Measurements from ENCODE around the gene NPIPA8. TPM values are rescaled to one million over a fixed set of nuclear protein-coding genes. Genes with fewer than 3 reads are reported as not detected.
"Not testable (repeated sequence)": the region's sequence is repeated elsewhere in the genome, so short reads cannot be mapped to it uniquely, and the experiment has no call there.

NPIPA8 gene
- total RNA-seq, 2 donors from 2014 or later = not detected

- not testable (repeated sequence) for H3K27me3 Mint-ChIP-seq (ENCODE audit: low read depth); H3K36me3 Mint-ChIP-seq (ENCODE audit: insufficient read depth in 2 of 2); DNase-seq; H3K4me1 Mint-ChIP-seq (ENCODE audit: low read depth); H3K27ac Mint-ChIP-seq; H3K4me3 Mint-ChIP-seq; ATAC-seq (replicated peaks in 1 of 2); H3K9me3 Mint-ChIP-seq
These were observed 30.5 kb downstream of the NPIPA8 start for GRCh38 chr16:18306066-18306465.

DNA sequence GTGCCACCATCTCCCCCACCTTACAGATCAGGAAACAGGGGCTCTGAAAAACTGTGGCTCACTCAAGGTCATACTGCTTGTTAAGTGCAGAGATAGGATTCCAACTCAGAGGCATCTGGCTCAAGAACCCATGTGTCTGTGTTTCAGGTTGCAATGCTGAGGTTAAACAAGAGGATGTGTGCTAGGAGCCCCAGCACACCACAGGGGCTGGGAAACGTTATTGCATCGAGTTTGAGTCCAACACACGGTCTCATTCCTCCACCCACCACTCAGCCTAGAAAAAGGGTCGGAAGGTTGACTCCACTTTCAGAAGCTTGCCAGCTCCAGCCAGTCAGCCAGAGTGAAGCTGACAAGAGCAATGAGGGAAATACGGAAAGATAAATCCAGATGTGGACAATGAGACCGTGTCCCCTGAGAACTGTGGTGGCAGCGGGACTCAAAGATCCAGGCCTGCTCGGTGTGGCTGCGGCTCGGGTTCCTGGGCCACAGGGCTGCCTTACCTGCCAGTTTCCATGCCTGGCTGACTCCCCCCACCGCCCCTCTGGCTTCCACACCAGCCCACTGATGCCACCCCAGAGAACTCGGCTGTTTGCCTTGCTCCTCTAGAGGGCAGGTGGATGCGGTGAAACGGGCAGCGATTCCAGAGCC, 33.4 kb downstream of the NPIPA8 start:
- ATAC-seq (replicated peaks in 1 of 2); H3K27me3 Mint-ChIP-seq (ENCODE audit: low read depth); H3K4me3 Mint-ChIP-seq; H3K4me1 Mint-ChIP-seq (ENCODE audit: low read depth); H3K36me3 Mint-ChIP-seq (ENCODE audit: insufficient read depth in 2 of 2); DNase-seq; H3K27ac Mint-ChIP-seq; H3K9me3 Mint-ChIP-seq: not testable (repeated sequence)

- not testable (repeated sequence) for ATAC-seq (replicated peaks in 1 of 2); H3K9me3 Mint-ChIP-seq; DNase-seq; H3K27ac Mint-ChIP-seq; H3K4me3 Mint-ChIP-seq; H3K36me3 Mint-ChIP-seq (ENCODE audit: insufficient read depth in 2 of 2); H3K27me3 Mint-ChIP-seq (ENCODE audit: low read depth); H3K4me1 Mint-ChIP-seq (ENCODE audit: low read depth)
These were observed 38.8 kb downstream of the NPIPA8 start for GRCh38 chr16:18297714-18298113.

- H3K4me1 Mint-ChIP-seq (ENCODE audit: low read depth); H3K27me3 Mint-ChIP-seq (ENCODE audit: low read depth); H3K27ac Mint-ChIP-seq; ATAC-seq (replicated peaks in 1 of 2); H3K36me3 Mint-ChIP-seq (ENCODE audit: insufficient read depth in 2 of 2); H3K4me3 Mint-ChIP-seq; DNase-seq; H3K9me3 Mint-ChIP-seq: not testable (repeated sequence)
These were observed 39.6 kb downstream of the NPIPA8 start for GRCh38 chr16:18296931-18297330.

DNA sequence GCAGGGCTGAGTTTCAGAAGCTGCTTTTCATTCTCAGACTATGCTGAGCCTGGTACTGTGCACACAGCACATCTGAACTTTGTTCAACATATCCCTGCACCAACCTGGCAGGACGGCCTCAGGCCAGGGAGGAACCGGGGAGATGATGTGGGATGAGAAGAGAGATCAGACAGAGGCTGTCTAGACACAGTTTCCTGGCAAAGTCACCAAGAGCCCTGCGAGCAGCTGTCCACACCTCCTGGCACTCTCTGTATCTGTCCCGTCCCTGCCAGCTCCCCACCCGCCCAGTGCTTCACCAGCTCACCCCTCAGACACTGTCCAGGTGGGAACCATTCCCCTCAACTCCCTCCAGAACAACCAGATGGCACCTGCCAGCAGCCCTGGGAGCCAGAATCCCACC, 42.2 kb downstream of the NPIPA8 start:
- not testable (repeated sequence) for ATAC-seq (replicated peaks in 1 of 2)

GRCh38 chr16:18293337-18293956, 43.1 kb downstream of the NPIPA8 start:
- not testable (repeated sequence) for H3K4me3 Mint-ChIP-seq; H3K9me3 Mint-ChIP-seq; H3K27me3 Mint-ChIP-seq (ENCODE audit: low read depth); H3K4me1 Mint-ChIP-seq (ENCODE audit: low read depth); ATAC-seq (replicated peaks in 1 of 2); H3K36me3 Mint-ChIP-seq (ENCODE audit: insufficient read depth in 2 of 2); H3K27ac Mint-ChIP-seq; DNase-seq

More for the DNA sequence above, 42.2 kb downstream of the NPIPA8 start:
- not testable (repeated sequence) for H3K27ac Mint-ChIP-seq; DNase-seq; H3K4me1 Mint-ChIP-seq (ENCODE audit: low read depth); H3K9me3 Mint-ChIP-seq; H3K36me3 Mint-ChIP-seq (ENCODE audit: insufficient read depth in 2 of 2); H3K4me3 Mint-ChIP-seq; H3K27me3 Mint-ChIP-seq (ENCODE audit: low read depth)

- DNase-seq; H3K36me3 Mint-ChIP-seq (ENCODE audit: insufficient read depth in 2 of 2); ATAC-seq (replicated peaks in 1 of 2); H3K4me1 Mint-ChIP-seq (ENCODE audit: low read depth); H3K4me3 Mint-ChIP-seq; H3K9me3 Mint-ChIP-seq; H3K27ac Mint-ChIP-seq; H3K27me3 Mint-ChIP-seq (ENCODE audit: low read depth): not testable (repeated sequence)
These were observed 45.6 kb downstream of the NPIPA8 start for GRCh38 chr16:18290959-18291358.

GRCh38 chr16:18286342-18286741, 50.2 kb downstream of the NPIPA8 start:
- H3K9me3 Mint-ChIP-seq; H3K4me1 Mint-ChIP-seq (ENCODE audit: low read depth); H3K4me3 Mint-ChIP-seq; H3K36me3 Mint-ChIP-seq (ENCODE audit: insufficient read depth in 2 of 2); H3K27ac Mint-ChIP-seq; ATAC-seq (replicated peaks in 1 of 2); DNase-seq; H3K27me3 Mint-ChIP-seq (ENCODE audit: low read depth): not testable (repeated sequence)

- not testable (repeated sequence) for ATAC-seq (replicated peaks in 1 of 2); H3K27ac Mint-ChIP-seq; H3K4me1 Mint-ChIP-seq (ENCODE audit: low read depth); H3K27me3 Mint-ChIP-seq (ENCODE audit: low read depth); H3K4me3 Mint-ChIP-seq; H3K36me3 Mint-ChIP-seq (ENCODE audit: insufficient read depth in 2 of 2); DNase-seq; H3K9me3 Mint-ChIP-seq
These were observed 56.2 kb downstream of the NPIPA8 start for GRCh38 chr16:18280319-18280718.

DNA sequence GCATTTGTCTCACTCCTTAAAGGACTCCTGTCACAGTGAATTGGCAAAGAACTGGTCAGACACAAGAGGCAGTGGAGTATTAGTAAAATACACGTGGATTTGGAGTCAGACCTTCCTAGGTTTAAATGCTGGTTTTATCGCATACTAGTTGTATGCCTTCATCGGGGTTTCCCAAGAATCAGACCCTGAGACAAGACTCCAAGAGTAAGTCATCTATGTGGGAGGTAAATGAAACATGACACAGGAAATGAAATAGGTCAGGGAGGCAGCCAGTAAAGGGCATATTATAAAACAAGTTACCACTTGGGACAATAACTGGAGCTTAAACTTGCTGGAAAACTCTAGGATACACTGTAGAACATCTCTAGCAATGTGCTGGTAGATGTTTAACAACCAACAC, 59.8 kb downstream of the NPIPA8 start:
- not testable (repeated sequence) for H3K4me1 Mint-ChIP-seq (ENCODE audit: low read depth); H3K36me3 Mint-ChIP-seq (ENCODE audit: insufficient read depth in 2 of 2); H3K27ac Mint-ChIP-seq; DNase-seq; H3K27me3 Mint-ChIP-seq (ENCODE audit: low read depth); H3K4me3 Mint-ChIP-seq; H3K9me3 Mint-ChIP-seq; ATAC-seq (replicated peaks in 1 of 2)

DNA sequence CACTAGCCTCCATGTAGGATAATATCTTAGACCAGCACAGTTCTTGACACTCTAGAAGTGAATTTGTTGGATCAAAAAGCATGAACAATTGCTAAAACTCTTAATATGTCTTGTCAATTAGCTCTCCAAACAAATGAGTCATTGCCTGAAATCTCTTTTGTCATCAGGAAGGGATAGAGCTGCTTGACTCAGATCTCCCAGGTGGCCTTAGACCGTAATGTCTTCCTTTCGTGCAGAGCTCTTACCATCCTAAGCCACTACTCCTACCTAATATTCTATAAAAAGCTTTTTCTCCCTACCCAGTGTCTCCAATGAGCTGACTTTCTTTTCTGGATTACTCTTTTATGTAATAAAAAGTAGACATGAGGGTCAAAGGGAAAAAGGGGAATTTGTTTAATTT, 66.4 kb downstream of the NPIPA8 start:
- not testable (repeated sequence) for H3K36me3 Mint-ChIP-seq (ENCODE audit: insufficient read depth in 2 of 2); DNase-seq; H3K27ac Mint-ChIP-seq; ATAC-seq (replicated peaks in 1 of 2); H3K4me3 Mint-ChIP-seq; H3K9me3 Mint-ChIP-seq; H3K4me1 Mint-ChIP-seq (ENCODE audit: low read depth); H3K27me3 Mint-ChIP-seq (ENCODE audit: low read depth)

Other genes with a start within 250 kb of the NPIPA8 start
- gene NOMO2, start 225.4 kb upstream of the NPIPA8 start, total RNA-seq = 10 to 100 TPM; 79.1 to 93.7 TPM